ENCODE results near the gene IL19. TPM values are rescaled to one million over a fixed set of nuclear protein-coding genes. Genes with fewer than 3 reads are reported as not detected.

The IL19 gene
- total RNA-seq, 2 experiments from 2014 or later, result not detected

DNA sequence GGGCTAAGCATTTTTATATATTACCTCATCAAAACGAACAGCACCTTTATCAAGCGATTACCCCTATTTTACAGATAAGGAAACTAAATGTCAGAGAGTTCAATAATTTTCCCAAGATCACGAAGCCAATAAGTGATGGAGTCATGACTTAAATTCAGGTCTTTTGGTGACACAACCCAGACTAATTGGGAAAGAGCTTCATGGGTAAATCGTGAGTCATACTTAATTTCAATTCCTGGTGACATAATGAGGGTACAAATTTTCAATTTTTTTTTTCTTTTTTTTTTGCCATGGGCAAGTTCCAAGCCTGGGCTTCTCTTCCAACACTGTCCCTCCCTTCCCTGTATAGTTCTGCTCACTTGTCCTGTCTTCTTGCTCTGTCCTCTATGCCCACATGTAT, 31.8 kb downstream of the IL19 start:
- Histone ChIP-seq H3K4me2 (ENCODE audit: low read length) (no peak overlapping the region), H2AFZ (ENCODE audit: low read length) (no peak overlapping the region), H3K4me1 (ENCODE audit: insufficient read depth, low read length, poor library complexity, severe bottlenecking) (peaks cover 10% of the 10 kb centered on the region), H3K4me3 (ENCODE audit: low read depth, low read length, poor library complexity, severe bottlenecking) (no peak overlapping the region), H4K20me1 (ENCODE audit: insufficient read depth, low read length) (no peaks in the 10 kb centered on the region), H3K79me2 (ENCODE audit: insufficient read depth, low read depth, low read length) (no peaks in the 10 kb centered on the region), H3K9me3 (ENCODE audit: low read length) (no peaks in the 10 kb centered on the region), H3K36me3 (ENCODE audit: insufficient read depth, low read length) (no peaks in the 10 kb centered on the region), H3K27ac (ENCODE audit: low read depth, low read length, poor library complexity, severe bottlenecking) (no peak overlapping the region), H3K9me2 (ENCODE audit: insufficient read depth, low read length) (no peaks in the 10 kb centered on the region)
- CTCF ChIA-PET (ENCODE audit: unreplicated experiment), result no interaction called here
- no TSS peak for BruUV-seq (replicated peaks)
- POLR2A ChIA-PET, result interaction anchor here (0.7 kb wide), 1 partner anchor 9 kb away, joined by 3 read pairs; no protein-coding TSS in a partner anchor
- TF ChIP-seq CTCF (conservative IDR thresholded peaks at IDR 0.05; ENCODE audit: low read length), result no peak
- no peak for TF ChIP-seq EZH2phosphoT487 (IDR thresholded peaks at IDR 0.05; ENCODE audit: borderline replicate concordance, low read depth, low read length)
- no peak for DNase-seq (ENCODE audit: low spot score)
- intact Hi-C loops (cut with micrococcal nuclease; ENCODE audit: unreplicated experiment), result no loop called here

- DNase-seq (ENCODE audit: low spot score), result peak; percentile 27
- Histone ChIP-seq H3K79me2 (ENCODE audit: insufficient read depth, low read depth, low read length) (no peaks in the 10 kb centered on the region), H3K4me2 (ENCODE audit: low read length) (no peak overlapping the region), H4K20me1 (ENCODE audit: insufficient read depth, low read length) (no peaks in the 10 kb centered on the region), H3K4me3 (ENCODE audit: low read depth, low read length, poor library complexity, severe bottlenecking) (no peak overlapping the region), H2AFZ (ENCODE audit: low read length) (no peak overlapping the region; the same call in 1 of the 2 replicates), H3K9me2 (ENCODE audit: insufficient read depth, low read length) (no peaks in the 10 kb centered on the region), H3K4me1 (ENCODE audit: insufficient read depth, low read length, poor library complexity, severe bottlenecking) (peaks cover 10% of the 10 kb centered on the region), H3K27ac (ENCODE audit: low read depth, low read length, poor library complexity, severe bottlenecking) (no peak overlapping the region), H3K9me3 (ENCODE audit: low read length) (no peaks in the 10 kb centered on the region), H3K36me3 (ENCODE audit: insufficient read depth, low read length) (no peaks in the 10 kb centered on the region)
- no peak for TF ChIP-seq CTCF (conservative IDR thresholded peaks at IDR 0.05; ENCODE audit: low read length)
- TF ChIP-seq EZH2phosphoT487 (IDR thresholded peaks at IDR 0.05; ENCODE audit: borderline replicate concordance, low read depth, low read length), result no peak
- intact Hi-C loops (cut with micrococcal nuclease; ENCODE audit: unreplicated experiment), result no loop called here
- no TSS peak for BruUV-seq (replicated peaks)
- CTCF ChIA-PET (ENCODE audit: unreplicated experiment), result interaction anchor here (1.5 kb wide), 1 partner anchor 140 kb away, joined by 3 read pairs; no protein-coding TSS in a partner anchor
- POLR2A ChIA-PET, result interaction anchor here (0.7 to 1.3 kb wide), 3 partner anchors 14 to 52 kb away, joined by 3 to 5 read pairs (median 5); no protein-coding TSS in a partner anchor
Observed at GRCh38 chr1:206803221-206803730, 32.7 kb downstream of the IL19 start.

DNA sequence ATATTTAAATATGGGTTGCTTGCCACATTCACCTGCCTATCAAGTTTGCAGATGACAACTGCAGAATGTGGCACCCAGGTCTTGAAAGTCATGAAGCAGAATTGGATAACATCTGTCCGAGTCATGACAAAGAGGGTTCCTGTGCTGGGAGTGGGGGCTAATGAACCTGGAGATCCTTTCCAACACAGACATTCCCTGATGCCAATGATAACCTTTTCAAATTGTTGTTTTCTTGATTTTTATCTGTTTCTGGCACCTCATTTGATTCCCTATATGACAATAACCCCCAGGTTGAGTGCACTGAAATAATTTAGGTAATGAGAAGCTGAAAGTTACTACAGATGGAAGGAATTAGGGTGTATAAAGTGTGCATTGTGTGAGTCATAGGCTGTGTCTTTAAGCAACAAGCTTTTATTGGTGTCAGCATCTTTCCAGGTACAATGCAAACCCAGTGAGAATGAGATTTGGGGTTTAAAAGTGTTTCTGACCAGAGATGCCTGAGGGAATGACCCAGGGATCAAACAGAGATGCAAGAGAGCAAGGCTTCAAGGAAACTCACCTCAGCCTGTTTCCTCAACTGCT, 33.7 kb downstream of the IL19 start:
- Histone ChIP-seq H2AFZ (ENCODE audit: low read length) (no peak overlapping the region), H4K20me1 (ENCODE audit: insufficient read depth, low read length) (no peaks in the 10 kb centered on the region), H3K9me2 (ENCODE audit: insufficient read depth, low read length) (no peaks in the 10 kb centered on the region), H3K4me2 (ENCODE audit: low read length) (no peak overlapping the region), H3K4me3 (ENCODE audit: low read depth, low read length, poor library complexity, severe bottlenecking) (no peak overlapping the region), H3K36me3 (ENCODE audit: insufficient read depth, low read length) (no peaks in the 10 kb centered on the region), H3K27ac (ENCODE audit: low read depth, low read length, poor library complexity, severe bottlenecking) (no peak overlapping the region), H3K4me1 (ENCODE audit: insufficient read depth, low read length, poor library complexity, severe bottlenecking) (peaks cover 10% of the 10 kb centered on the region), H3K79me2 (ENCODE audit: insufficient read depth, low read depth, low read length) (no peaks in the 10 kb centered on the region), H3K9me3 (ENCODE audit: low read length) (no peaks in the 10 kb centered on the region)
- TF ChIP-seq CTCF (conservative IDR thresholded peaks at IDR 0.05; ENCODE audit: low read length), result no peak
- TF ChIP-seq EZH2phosphoT487 (IDR thresholded peaks at IDR 0.05; ENCODE audit: borderline replicate concordance, low read depth, low read length), result no peak
- ChIA-PET CTCF (ENCODE audit: unreplicated experiment) (interaction anchor here (0.8 to 1.9 kb wide), 3 partner anchors 70 to 169 kb away, joined by 3 to 8 read pairs (median 3); partner anchors contain the start of gene DYRK3), POLR2A (interaction anchor here (0.6 to 1.3 kb wide), 4 partner anchors 13 to 53 kb away, joined by 3 to 5 read pairs (median 4); no protein-coding TSS in a partner anchor)
- BruUV-seq (replicated peaks), result no TSS peak
- DNase-seq (ENCODE audit: low spot score), result no peak
- intact Hi-C loops (cut with micrococcal nuclease; ENCODE audit: unreplicated experiment), result no loop called here

Data from OCI-LY7 (cell line).